GM03348 (cell line): ENCODE measurements around the gene THADA.

ENCODE experiments used
- DNase-seq: peaks from one replicate; pipeline ENCODE4 v3.0.0; 2012; ENCODE audit warnings: low spot score

The THADA gene

DNA sequence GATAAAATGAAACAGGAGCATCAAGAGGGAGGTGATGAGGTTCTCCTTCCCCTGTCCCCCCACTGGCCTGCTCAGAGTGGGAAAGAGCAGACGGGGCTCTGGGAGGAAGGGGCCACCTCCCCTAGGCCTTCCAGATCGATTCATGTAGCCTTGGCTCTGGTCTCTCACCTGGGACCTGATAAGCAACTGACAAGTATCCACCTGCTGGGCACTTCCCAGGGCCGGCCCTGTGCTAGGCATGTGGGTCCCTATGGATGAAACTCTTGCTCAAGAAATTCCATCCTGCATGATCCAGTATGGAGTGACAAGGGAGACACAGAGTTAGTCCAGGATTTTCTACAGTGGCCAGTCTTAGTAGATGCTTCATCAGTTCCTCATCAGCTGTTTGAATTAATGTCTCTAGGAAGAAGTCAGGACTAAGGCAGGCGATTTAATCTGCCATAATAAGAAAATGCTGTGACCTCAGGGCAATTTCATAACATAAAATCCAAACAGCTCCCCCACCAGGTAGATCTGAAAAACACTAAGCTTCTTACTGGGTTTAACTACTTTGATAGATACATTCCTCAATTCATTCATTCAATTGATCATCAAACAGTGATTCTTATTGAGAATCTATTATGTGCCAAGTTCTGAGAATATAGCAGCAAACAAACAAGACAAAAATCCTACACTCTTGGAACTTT, 324.8 kb downstream of the THADA start:
- DNase-seq, result no peak

GRCh38 chr2:43270461-43270860, 325.4 kb downstream of the THADA start:
- DNase-seq, result no peak

DNA sequence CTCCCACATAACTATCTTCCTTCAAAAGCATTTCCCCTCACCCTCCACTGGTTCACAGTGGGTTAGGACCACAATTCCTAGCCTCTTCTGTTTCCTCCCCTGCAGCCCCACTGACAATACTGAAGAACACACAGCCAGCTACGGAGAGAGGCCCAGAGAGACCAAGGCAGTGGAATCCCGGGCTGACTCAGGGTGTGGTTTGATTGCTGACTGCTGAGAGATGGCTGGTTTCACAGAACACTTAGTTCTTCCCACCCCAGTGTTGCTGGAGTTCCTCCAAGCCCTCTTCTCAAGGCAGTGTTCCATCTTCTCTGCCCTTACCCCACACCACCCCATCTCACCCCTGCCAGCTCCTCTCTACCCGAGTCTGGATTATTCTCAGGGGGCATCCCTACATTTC, 326.1 kb downstream of the THADA start:
- peak; percentile 86 for DNase-seq

DNA sequence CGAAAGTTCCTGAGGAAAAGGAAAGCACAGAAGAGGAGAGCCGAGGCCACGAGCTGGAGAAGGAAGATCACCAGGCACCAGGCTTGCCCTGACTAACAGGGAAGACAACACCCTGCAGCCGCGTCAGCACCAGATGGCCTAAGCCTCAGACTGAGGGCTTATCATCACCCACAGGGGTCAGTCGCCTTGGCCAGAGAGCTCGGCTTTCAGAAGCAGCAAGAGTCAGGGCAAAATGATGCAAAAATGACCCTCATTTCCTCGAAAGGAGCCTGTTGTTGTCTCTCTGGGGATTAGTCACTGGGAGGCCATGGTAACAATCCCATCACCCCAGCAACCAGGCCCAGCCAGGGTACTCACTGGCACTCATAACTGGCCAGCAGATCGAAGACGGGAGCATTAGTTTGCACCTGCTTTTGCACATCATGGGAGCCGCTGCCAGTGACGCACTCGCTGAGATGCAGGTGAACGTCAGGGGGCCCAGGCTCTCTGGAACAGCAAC, 326.7 kb downstream of the THADA start:
- peak; percentile 93 for DNase-seq

DNA sequence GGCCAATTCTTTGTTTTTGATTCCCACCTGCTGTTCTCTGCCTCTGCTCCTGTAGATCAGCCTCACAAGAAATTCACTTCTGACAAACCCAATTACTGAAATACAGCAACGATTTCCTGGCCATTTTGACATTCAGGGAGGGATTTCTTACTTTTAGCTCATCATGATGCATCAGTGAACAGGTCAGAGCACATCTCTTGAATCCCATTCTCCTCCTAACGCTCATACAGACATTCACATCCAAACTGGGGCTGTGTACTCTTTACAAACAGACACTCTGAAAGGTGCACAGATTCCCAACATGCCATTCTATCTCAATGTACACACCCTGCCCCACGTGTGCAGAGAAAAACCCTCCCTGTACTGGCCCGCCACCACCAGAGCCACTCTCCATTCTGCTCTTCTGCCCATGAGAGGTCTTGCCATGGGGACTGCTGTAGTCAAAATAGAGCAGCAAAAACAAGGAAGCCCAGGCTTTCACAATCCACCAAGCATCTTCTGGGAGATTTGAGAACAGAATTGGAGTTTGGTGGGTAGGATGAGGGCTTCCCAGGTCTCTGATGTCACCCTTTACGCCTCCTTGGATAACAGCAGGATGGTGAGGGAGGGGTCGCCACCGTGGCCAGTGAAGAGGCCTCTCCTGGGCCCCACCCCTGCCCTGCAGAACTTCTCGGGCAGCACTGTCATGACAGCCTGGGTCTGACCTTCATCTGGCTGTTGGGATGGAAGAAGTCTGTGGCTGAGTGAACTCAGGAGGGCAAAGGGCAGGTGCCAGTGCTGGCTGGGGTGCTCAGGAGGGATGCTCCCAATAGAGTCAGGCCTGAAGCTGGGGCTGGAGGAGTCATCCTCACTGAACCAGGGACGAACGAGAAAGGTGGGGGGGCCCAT, 327.5 kb downstream of the THADA start:
- no peak for DNase-seq

GRCh38 chr2:43267381-43267780, 328.5 kb downstream of the THADA start:
- DNase-seq, result no peak

DNA sequence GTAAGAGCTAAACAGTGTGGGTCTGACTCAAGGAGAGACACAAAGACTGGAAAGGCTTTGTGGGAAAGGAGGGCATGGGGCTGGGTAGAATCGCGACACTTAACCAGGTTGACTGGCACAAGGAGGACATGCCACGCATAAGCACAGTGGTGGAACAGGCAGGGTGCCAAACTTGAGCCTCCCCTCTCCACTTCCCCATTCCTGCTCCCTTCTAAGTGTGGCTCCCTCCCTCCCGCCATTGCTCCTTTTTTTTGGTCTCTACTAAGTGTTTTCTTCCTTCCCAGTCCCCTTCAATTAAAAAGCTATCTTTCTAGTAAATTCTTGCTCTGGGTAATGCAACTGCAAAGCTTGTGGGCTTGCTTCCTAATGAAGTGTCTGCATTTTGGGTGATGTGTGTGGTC, 329.1 kb downstream of the THADA start:
- DNase-seq, result no peak

DNA sequence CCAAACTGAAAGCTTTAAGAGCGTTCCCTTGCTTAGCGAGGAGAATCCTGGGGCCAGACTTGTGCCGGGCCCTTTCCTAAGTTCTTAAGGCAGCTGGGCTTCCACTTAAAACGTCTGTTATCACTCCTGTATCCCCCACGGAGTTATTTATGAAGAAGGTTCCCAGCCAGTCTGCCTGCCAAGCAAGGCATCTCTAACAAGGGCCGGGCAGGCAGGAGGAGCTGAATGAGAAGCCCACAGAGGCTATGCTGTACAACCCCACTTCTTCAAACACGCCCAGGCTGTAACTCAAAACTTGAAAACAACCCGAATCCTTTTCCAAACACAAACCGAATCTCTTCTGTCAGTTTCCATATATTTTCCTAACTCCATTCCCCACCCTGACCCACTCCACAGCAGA, 330.4 kb downstream of the THADA start:
- DNase-seq, result no peak

DNA sequence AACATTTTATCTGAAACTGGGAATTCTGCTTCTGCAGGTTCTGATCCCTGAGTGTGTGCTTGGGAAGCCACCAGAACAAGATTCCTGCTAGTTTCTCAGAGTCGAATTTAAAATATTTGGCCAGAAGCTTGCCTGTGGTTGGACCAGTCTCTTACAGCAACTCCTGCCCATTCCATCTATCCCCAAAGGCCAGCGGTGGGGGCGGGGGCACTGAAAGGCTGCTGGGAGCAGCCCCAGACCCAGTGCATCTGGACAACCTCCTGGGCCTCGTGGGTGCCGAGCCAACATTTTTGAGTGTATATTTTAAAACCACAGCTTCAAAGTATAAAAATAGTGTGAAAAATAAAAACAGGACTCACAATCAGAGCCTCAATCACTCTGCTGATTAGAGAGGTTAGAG, 330.8 kb downstream of the THADA start:
- peak; percentile 79 for DNase-seq

DNA sequence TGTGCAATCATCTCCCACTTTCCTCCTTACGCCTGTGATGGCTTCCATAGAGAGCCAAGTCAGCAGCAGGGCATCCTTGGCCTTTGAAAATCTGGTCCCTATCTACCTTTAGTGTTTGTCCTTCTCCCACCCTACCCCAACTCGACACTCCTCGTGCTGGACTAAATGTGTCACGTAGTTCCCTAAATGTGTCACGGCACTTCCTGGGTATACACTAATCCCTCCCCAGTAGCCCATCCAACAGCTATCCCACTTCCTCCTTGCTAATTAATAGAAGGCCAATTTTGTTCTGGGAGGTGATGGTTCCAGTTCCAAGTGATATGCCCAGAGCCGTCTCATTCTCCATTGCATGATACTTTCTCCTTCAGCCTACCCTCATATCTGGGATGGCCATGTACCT, 332.9 kb downstream of the THADA start:
- DNase-seq, result no peak

DNA sequence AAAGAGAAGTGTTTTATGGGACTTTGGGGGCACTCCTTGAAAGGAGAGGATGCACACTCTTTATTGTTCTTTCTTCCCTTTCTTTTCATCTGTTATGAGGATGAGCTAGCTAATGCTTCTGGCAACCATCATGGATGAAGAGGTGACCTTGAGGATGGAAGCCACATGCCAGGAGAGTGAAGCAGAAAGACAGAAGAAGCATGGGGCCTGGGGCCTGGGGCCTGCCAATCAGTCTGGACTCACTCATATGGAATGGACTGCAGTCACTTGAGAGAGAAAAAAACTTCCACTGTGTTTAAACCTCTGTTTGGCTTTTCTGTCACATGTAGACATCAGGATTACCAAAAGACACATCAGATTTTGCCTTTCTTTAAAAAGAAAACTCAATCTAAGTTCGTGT, 333.6 kb downstream of the THADA start:
- DNase-seq, result no peak

- DNase-seq, result no peak
Measured at GRCh38 chr2:43259512-43259911, 336.3 kb downstream of the THADA start.

DNA sequence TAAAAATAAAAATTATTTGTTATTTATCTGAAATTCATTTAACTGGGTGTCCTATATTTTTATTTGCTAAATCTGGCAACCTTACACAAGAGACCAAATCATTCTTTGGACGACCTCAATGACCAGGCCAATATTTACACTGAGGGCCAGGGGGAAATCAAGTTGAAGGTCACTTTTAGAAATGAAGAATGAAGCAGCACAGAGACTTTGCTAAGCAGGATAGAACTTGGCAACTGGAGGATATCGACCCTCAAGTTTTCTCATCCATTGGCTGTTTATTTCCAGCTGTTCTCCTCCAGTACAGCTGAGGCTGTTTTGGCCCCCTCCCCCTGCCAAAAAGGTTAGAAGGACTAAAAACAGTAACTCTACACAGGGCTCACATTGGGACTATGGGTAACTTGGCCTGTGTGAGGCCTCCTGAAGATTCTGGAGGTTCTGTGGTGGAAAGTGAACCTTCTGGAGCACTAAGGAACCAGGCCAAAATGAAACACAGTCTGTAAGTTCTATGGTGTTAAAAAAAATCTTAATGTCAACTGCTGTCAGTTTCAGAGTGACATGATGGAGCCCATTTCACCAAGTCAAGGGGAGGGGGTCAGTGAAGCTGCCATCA, 337.2 kb downstream of the THADA start:
- DNase-seq, result no peak

GRCh38 chr2:43255296-43255910, 340.4 kb downstream of the THADA start:
- DNase-seq, result no peak

DNA sequence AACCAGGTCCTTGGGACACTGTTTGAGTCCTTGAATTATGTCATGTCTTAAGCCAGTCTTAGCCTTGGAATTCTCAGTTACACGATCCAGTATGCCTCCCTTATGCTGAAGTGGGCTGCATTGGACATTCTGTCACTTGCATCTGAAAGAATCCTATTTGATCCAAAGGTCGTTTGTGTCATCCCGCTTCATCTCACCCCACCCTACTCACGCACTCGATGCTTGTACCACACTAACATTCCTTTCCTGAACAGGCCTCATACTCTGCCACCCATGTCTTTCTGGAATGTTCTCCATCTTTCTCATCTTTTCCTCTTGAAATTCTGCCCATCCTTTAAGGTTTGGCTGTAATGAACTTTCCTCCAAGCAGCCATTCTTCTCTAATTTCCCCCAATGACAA, 341.5 kb downstream of the THADA start:
- no peak for DNase-seq

GRCh38 chr2:43251171-43251731, 344.6 kb downstream of the THADA start:
- DNase-seq, result peak; percentile 72

- no peak for DNase-seq
Measured at GRCh38 chr2:43250015-43250414, 345.8 kb downstream of the THADA start.

DNA sequence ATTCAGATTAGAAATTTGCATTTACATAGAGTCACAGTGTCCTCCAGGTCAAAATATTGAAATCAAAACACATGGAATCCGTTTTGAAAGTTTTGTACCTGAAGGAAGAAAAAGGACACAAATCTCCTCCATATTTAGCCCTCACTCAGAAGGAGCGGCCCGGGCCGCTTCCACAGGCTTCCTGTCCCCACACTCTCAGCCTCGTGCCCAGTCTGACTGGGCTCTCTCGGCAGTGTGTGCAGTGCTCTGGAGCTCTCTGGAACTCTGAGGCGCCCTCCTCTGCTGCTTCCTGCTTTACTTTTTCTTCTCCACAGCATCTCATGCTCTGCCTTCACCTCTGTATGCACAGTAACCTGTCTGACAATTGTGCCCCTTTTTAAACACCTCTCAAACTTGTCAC, 347.2 kb downstream of the THADA start:
- DNase-seq, result no peak

DNA sequence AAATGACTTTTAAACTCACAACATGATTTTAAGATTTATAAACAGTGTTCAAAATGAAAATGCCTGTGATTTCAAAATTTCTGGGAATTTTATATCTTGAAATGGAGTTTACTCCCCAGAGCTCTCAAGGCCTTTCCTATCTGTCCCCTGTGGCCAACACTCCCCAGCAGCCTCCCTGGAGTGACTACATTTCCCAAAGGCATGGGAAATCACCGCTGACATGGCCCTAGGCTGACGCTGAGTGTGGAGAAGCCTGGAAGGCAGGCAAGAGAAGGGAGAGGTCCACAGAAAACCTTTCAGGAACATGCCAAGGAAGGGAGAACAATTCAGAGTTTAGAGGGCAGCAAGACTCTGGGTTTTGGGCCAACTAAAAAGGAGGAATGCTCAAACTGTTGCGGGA, 349.2 kb downstream of the THADA start:
- DNase-seq, result no peak

GRCh38 chr2:43241558-43241957, 354.3 kb downstream of the THADA start:
- DNase-seq, result no peak

DNA sequence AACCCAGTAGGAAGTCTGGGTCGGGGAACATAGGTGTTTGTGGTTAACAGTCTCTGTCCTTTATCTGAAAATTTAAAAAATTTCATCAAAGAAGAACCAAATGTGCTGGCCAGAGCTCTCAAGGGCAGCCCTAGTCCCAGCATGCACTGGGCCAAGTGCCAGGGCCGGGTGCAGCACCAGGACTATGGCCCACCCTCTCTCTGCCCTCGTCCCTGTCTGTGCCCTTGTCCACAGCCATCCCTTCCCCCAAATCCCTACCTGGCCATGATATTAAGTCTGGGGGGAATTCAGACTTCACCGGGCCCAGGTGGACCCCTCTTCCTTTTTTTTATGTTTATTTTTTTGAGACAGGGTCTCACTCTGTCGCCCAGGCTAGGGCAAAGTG, 355.1 kb downstream of the THADA start:
- DNase-seq, result no peak
